Activated CD4-positive, alpha-beta memory T cell treated with anti-CD3 and anti-CD28 coated beads for 36 hours (primary cell): ENCODE measurements around the gene CRK. TPM values are rescaled to one million over a fixed set of nuclear protein-coding genes. Genes with fewer than 3 reads are reported as not detected.
"Not testable (repeated sequence)": the region's sequence is repeated elsewhere in the genome, so short reads cannot be mapped to it uniquely, and the experiment has no call there.

Experiments
- CTCF ChIA-PET: fragments of 350-600 bp; sonication (Branson Sonifier 250); formaldehyde crosslinking; loops from one replicate; lab custom pipeline; 2021; ENCODE audit warnings: antibody characterized with exemption, inconsistent platforms; lab: Charles Lee
- POLR2A ChIA-PET: fragments of 350-600 bp; sonication (Branson Sonifier 250); formaldehyde crosslinking; loops from one replicate; lab custom pipeline; 2021; ENCODE audit warnings: antibody characterized with exemption; lab: Charles Lee
- DNase-seq: peaks from one replicate; pipeline ENCODE4 v3.0.0-alpha.2; 2020
- H3K27ac Mint-ChIP-seq: one replicate; pipeline ENCODE4 v1.8.0; 2021; ENCODE audit warnings: mixed read lengths
- H3K27me3 Mint-ChIP-seq: one replicate; pipeline ENCODE4 v1.8.0; 2021; ENCODE audit warnings: mixed read lengths
- H3K36me3 Mint-ChIP-seq: one replicate; pipeline ENCODE4 v1.8.0; 2021; ENCODE audit warnings: mixed read lengths
- H3K4me1 Mint-ChIP-seq: one replicate; pipeline ENCODE4 v1.8.0; 2021; ENCODE audit warnings: low read depth, mixed read lengths
- H3K4me3 Mint-ChIP-seq: one replicate; pipeline ENCODE4 v1.8.0; 2021; ENCODE audit warnings: mild to moderate bottlenecking, mixed read lengths
- H3K9me3 Mint-ChIP-seq: one replicate; pipeline ENCODE4 v1.8.0; 2021; ENCODE audit warnings: mixed read lengths
- intact Hi-C: fragments of 100-400 bp; cut with micrococcal nuclease; formaldehyde crosslinking; loops from one replicate; pipeline ENCODE4 v1.15.1; 2023
- total RNA-seq, 2 experiments: library from RNA; stranded (reverse); gene quantifications; one replicate each; pipeline ENCODE4 v1.2.3, GENCODE V29; 2021

The CRK gene
- total RNA-seq, 2 experiments from 2014 or later: 14.1 to 17.8 TPM

DNA sequence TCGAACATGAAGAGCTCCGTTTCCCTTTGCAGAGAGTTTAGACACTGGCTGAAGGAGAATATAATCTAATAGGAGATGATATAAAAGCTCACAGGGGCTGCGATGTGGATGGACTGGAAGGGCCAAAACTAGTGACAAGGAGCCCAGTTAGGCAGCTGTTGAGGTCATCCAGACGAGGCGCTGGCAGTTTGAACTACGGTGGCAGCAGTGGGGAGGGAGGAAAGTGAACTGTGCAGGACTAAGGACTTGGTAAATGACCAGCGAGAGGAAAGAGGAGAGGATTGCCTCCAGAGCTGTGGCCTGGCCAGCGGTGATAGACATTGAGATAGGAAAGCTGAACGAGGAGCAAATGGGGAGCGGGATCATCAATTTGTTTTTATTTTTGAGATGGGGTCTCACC lies 41.4 kb downstream of the CRK start:
- peaks cover 3% of the 10 kb centered on the region for H3K36me3 Mint-ChIP-seq
- no peak overlapping the region for H3K27ac Mint-ChIP-seq
- DNase-seq: no peak
- intact Hi-C loops: no loop called here
- no peaks in the 10 kb centered on the region for H3K4me1 Mint-ChIP-seq
- no peak overlapping the region for H3K4me3 Mint-ChIP-seq
- ChIA-PET POLR2A (no interaction called here), CTCF (interaction anchor here (1.2 kb wide), 1 partner anchor 50 kb away, joined by 3 read pairs; no protein-coding TSS in a partner anchor)
- no peaks in the 10 kb centered on the region for H3K27me3 Mint-ChIP-seq
- H3K9me3 Mint-ChIP-seq: no peaks in the 10 kb centered on the region

DNA sequence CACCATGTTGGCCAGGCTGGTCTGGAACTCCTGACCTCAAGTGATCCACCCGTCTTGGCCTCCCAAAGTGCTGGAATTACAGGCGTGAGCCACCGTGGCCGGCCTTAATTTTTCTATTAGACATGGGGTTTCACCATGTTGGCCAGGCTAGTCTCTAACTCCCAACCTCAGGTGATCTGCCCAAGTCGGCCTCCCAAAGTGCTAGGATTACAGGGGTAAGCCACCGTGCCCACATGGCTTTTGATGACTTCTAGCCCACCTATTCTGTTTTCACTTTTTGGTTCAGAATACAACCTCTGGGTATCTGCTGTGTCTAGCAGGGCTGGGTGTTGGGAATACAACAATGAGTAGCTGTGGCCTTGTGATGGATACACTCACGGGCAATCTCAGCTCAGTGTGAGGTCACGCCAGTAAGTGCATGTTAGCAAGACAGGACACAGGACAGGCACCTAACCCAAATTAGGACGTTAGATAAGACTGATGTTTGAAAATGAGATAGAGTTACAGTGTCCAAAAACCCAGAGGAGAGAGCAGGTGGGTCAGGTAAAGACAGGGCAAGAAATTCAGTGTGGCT lies 41.9 kb downstream of the CRK start:
- CTCF ChIA-PET: interaction anchor here (1.2 kb wide), 1 partner anchor 49 kb away, joined by 3 read pairs; no protein-coding TSS in a partner anchor
- no peaks in the 10 kb centered on the region for H3K4me1 Mint-ChIP-seq
- H3K36me3 Mint-ChIP-seq: peaks cover 3% of the 10 kb centered on the region
- DNase-seq: no peak
- intact Hi-C loops: no loop called here
- no peak overlapping the region for H3K27ac Mint-ChIP-seq
- no peaks in the 10 kb centered on the region for H3K27me3 Mint-ChIP-seq
- H3K9me3 Mint-ChIP-seq: no peaks in the 10 kb centered on the region
- POLR2A ChIA-PET: no interaction called here
- no peak overlapping the region for H3K4me3 Mint-ChIP-seq

DNA sequence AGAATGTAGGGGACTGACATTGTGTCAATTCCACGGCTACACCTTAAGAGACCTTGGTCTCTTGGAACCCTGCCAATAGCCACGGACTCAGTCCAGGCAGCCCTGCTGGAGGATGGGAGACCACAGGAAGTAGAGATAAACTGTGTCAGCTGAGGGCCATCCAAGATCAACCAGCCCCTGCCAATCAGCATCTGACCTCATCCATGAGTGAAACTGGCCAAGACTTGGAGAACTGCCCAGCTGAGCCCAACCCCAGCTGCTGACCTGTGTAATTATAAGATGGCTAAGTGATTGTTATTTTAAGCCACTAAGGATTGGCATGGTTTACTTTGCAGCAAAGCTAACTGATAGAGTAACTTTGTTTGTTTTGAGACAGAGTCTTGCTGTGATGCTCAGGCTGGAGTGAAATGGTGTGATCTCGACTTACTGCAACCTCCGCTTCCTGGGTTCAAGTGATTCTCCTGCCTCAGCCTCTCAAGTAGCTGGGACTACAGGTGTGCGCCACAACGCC lies 42.7 kb downstream of the CRK start:
- Mint-ChIP-seq H3K27ac (no peak overlapping the region), H3K27me3 (no peaks in the 10 kb centered on the region), H3K4me1 (no peaks in the 10 kb centered on the region), H3K4me3 (no peak overlapping the region), H3K9me3 (no peaks in the 10 kb centered on the region), H3K36me3 (peaks cover 3% of the 10 kb centered on the region)
- no peak for DNase-seq
- ChIA-PET CTCF (interaction anchor here (1.0 kb wide), 1 partner anchor 48 kb away, joined by 3 read pairs; no protein-coding TSS in a partner anchor), POLR2A (no interaction called here)
- intact Hi-C loops: no loop called here

DNA sequence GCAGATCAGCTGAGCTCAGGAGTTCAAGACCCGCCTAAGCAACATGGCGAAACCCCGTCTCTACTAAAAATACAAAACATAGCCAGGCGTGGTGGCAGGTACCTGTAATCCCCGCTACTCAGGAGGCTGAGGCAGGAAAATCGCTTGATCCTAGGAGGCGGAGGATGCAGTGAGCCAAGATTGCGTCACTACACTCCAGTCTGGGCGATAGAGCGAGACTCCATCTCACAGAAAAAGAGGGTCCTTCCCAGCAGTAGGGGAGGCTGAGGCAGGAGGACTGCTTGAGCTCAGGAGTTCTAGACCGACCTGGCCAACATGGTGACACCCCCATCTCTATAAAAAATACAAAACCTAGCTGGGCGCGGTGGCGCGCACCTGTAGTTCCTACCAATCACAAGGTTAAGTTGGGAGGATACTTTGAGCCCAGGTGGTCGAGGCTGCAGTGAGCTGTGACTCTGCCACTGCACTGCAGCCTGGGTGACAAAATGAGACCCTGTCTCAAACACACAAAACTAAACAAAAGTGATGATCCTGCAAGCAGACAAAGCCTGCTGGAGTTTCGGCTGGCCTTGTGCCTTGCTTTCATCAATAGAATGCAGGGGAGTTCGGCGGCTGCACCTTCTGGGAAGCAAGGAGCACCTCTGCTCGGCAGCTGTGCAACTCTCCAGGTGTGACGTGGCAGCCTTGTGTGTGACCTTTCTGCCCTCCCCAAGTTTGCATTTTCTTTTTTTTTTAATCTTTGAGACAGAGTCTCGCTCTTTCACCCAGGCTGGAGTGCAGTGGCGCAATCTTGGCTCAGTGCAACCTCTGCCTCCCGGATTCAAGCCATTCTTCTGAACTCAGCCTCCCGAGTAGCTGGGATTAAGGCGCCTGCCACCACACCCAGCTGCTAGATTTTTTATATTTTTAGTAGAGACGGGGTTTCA lies 43.6 kb downstream of the CRK start:
- CTCF ChIA-PET: interaction anchor here (1.0 kb wide), 1 partner anchor 47 kb away, joined by 3 read pairs; no protein-coding TSS in a partner anchor
- H3K4me3 Mint-ChIP-seq: no peak overlapping the region
- no peaks in the 10 kb centered on the region for H3K4me1 Mint-ChIP-seq
- DNase-seq: no peak
- no peaks in the 10 kb centered on the region for H3K9me3 Mint-ChIP-seq
- H3K36me3 Mint-ChIP-seq: no peaks in the 10 kb centered on the region
- no peaks in the 10 kb centered on the region for H3K27me3 Mint-ChIP-seq
- no peak overlapping the region for H3K27ac Mint-ChIP-seq
- intact Hi-C loops: no loop called here
- POLR2A ChIA-PET: no interaction called here

DNA sequence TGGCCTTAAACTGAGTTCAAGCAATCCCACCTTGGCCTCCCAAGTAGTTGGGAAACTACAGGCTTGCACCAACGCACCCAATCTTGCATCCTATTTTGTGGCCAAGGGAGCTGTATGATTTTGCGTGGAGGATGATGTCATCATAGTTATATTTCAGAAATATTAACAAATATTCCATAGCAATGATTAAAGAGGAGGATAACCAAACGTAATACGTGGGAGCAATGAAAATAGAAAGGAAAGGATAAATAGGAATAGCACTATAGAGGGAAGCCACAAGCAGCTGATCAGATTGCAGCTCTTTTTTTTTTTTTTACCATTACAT lies 53.8 kb downstream of the CRK start:
- ChIA-PET CTCF (interaction anchor here (3.9 kb wide), 1 partner anchor 37 kb away, joined by 21 read pairs; no protein-coding TSS in a partner anchor), POLR2A (no interaction called here)
- H3K4me3 Mint-ChIP-seq: no peak overlapping the region
- H3K36me3 Mint-ChIP-seq: peaks cover 24% of the 10 kb centered on the region
- H3K27me3 Mint-ChIP-seq: no peaks in the 10 kb centered on the region
- no peaks in the 10 kb centered on the region for H3K9me3 Mint-ChIP-seq
- intact Hi-C loops: no loop called here
- peaks cover 13% of the 10 kb centered on the region for H3K4me1 Mint-ChIP-seq
- no peak for DNase-seq
- no peak overlapping the region for H3K27ac Mint-ChIP-seq

DNA sequence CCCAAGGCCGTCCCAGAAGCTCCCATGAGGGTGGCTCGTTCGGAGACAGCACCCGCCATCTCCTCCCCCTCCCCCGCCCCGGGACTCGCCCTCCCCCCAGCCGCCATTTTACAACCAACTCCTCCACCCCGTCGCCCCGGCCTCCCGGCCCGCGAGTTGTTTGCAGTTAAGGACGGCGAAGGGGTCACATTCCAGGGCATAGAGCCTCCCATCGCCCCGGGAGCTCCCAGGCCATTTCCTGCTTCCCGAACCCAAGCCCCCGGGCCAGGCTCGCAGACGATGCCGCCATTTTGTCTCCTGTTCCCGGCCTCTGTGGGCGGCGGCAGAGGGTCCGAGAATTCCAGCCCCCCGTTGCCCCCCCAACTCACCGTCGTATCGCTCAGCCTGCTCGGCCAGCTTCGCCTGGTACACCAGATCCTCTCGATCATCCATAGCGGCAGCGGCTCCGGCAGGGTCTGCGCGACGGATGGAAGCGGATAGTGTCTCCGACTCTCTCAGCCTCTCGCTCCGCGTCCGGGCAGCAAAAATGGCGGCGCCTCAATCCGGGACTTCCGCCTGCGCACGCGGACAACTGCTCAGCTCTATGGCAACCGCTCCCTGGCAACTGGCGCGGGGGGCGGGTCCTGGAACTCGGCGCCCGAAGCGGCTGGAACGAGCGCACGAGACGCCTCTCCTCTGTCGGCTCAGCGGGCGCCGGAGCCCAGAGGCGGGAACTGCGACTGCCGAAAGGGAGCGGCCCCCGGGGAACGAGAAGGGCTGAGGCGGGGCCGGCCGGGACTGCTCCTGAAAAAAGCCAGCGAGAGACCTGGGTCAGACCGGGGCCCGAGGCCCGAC lies 56.1 kb downstream of the CRK start, which contains the start of gene YWHAE:
Gene YWHAE (minus strand): TSS at position 544 of the 834 bp plus-strand sequence. CDS start 112 bp downstream, at position 432.
- peak within 1 kb of the TSS; percentile 99 for H3K4me3 Mint-ChIP-seq
- CTCF ChIA-PET: interaction anchor here (1.1 to 3.9 kb wide), 2 partner anchors 35 to 53 kb away, joined by 3 to 21 read pairs; no protein-coding TSS in a partner anchor
- H3K36me3 Mint-ChIP-seq: peaks cover 30% of the 10 kb centered on the region
- H3K27me3 Mint-ChIP-seq: no peaks in the 10 kb centered on the region
- POLR2A ChIA-PET: interaction anchor here (0.7 to 1.3 kb wide), 11 partner anchors 9 to 317 kb away, joined by 3 to 9 read pairs (median 4); partner anchors contain the start of gene CRK
- peaks cover 26% of the 10 kb centered on the region for H3K4me1 Mint-ChIP-seq
- DNase-seq: peak; percentile 98
- intact Hi-C loops: loop anchor here (1.0 to 2.0 kb wide), 3 partner anchors 19 to 57 kb away; partner anchors contain the start of gene CRK
- H3K9me3 Mint-ChIP-seq: no peaks in the 10 kb centered on the region
- peak within 1 kb of the TSS; percentile 100 for H3K27ac Mint-ChIP-seq

DNA sequence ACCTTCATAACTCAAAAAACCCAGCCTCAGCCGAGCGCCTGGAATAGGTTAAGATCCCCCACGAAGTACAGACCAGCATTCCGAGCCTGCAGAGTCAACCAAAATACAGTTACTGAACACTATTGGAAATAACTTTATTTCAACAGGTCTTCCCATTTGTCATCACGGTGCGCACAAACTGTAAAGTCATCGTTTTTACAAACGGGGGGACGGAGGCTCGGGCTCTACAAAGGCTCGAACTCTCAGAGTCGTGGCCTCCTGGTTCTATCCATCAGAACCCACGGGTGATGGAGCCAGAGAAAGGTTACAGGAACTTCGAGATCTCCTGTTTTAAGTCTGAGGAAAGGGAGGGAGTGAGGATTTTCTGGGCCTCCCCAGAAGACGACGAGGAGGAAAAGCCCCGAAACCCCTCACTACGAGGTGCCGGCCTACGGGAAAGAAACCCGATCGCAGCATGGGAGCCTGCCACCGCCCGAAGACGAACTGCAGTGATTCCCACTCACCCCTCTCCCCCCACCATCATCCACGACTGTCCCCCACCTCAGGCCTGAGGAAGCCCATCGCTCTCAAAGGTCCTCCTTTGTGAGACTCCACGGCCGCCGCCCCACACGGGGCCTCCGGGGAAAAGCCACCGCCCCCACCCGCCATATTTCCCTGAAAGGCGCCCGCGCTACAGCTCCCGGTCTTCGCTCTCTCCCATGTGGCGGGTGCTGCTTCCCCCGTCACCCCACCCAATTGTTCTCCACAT lies 56.9 kb downstream of the CRK start:
- peak; percentile 31 for DNase-seq
- peaks cover 33% of the 10 kb centered on the region for H3K36me3 Mint-ChIP-seq
- POLR2A ChIA-PET: interaction anchor here (1.1 to 1.3 kb wide), 4 partner anchors 10 to 57 kb away, joined by 3 to 5 read pairs (median 4); partner anchors contain the start of gene CRK

DNA sequence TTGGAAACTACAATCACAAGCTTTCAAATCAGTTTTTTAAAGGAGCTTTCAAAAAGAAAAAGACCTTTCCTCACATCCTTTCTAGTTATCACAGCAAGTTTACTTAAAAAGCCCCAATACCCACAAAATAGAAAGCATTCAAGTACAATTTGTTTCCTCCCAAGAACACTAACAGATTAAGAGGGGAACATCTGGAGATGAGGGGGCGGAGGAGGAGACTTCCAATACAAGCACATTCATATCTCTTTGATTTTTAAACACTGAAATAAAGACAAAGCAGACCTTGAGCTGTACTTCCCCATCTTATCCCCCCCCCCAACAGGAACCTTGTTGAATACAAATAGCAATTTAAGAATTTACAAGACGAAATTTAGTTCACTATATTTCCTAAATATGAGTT lies 58.0 kb downstream of the CRK start:
- peak overlapping the region; percentile 99 for H3K4me3 Mint-ChIP-seq
- H3K27me3 Mint-ChIP-seq: no peaks in the 10 kb centered on the region
- no peaks in the 10 kb centered on the region for H3K9me3 Mint-ChIP-seq
- no peak for DNase-seq
- CTCF ChIA-PET: interaction anchor here (0.7 to 3.5 kb wide), 6 partner anchors 21 to 232 kb away, joined by 3 to 42 read pairs (median 3); no protein-coding TSS in a partner anchor
- H3K36me3 Mint-ChIP-seq: peaks cover 37% of the 10 kb centered on the region
- intact Hi-C loops: loop anchor here (2.0 kb wide), 2 partner anchors 17 to 59 kb away; partner anchors contain the start of gene CRK
- peaks cover 43% of the 10 kb centered on the region for H3K4me1 Mint-ChIP-seq
- H3K27ac Mint-ChIP-seq: peak overlapping the region; percentile 100
- POLR2A ChIA-PET: interaction anchor here (1.2 to 2.0 kb wide), 2 partner anchors 32 to 319 kb away, joined by 3 to 9 read pairs; no protein-coding TSS in a partner anchor

More for the DNA sequence above, 56.9 kb downstream of the CRK start:
- Mint-ChIP-seq H3K4me3 (peak overlapping the region; percentile 99), H3K4me1 (peaks cover 32% of the 10 kb centered on the region), H3K27me3 (no peaks in the 10 kb centered on the region), H3K9me3 (no peaks in the 10 kb centered on the region), H3K27ac (peak overlapping the region; percentile 100)
- CTCF ChIA-PET: interaction anchor here (3.9 kb wide), 1 partner anchor 34 kb away, joined by 21 read pairs; no protein-coding TSS in a partner anchor
- intact Hi-C loops: loop anchor here (2.0 kb wide), 2 partner anchors 18 to 58 kb away; partner anchors contain the start of gene CRK

DNA sequence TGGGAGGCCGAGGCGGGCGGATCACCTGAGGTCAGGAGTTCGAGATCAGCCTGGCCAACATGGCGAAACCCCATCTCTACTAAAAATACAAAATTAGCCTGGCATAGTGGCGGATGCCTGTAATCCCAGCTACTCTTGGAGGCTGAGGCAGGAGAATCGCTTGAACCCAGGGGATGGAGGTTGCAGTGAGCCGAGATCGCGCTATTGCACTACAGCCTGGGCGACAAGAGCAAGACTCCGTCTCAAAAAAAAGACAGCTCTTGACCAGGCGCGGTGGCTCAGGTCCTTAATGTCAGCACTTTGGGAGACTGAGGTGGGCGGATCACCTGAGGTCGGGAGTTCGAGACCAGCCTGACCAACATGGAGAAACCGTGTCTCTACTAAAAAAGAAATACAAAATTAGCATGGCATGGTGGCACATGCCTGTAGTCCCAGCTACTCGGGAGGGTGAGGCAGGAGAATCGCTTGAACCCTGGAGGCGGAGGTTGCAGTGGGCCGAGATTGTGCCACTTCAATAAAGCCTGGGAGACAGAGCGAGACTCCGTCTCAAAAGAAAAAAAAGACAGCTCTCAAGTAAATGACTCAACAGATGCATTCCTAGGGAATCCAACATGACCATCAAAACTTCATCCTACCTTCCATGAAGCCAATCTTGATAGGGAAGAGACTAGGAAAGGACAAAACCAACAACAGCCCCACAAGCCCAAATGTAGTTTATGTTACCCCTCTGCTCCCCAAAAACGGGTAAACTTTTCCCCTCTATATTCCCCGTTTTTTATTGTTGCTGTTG lies 60.0 kb downstream of the CRK start:
- H3K9me3 Mint-ChIP-seq, intact Hi-C loops, DNase-seq, H3K4me3 Mint-ChIP-seq, H3K27me3 Mint-ChIP-seq: not testable (repeated sequence)
- ChIA-PET CTCF (interaction anchor here (0.5 to 3.5 kb wide), 2 partner anchors 31 to 137 kb away, joined by 3 to 42 read pairs; no protein-coding TSS in a partner anchor), POLR2A (interaction anchor here (1.1 to 2.0 kb wide), 3 partner anchors 9 to 34 kb away, joined by 3 to 9 read pairs (median 3); no protein-coding TSS in a partner anchor)
- Mint-ChIP-seq H3K27ac (peak overlapping the region; percentile 43), H3K36me3 (peaks cover 37% of the 10 kb centered on the region), H3K4me1 (peaks cover 58% of the 10 kb centered on the region)

DNA sequence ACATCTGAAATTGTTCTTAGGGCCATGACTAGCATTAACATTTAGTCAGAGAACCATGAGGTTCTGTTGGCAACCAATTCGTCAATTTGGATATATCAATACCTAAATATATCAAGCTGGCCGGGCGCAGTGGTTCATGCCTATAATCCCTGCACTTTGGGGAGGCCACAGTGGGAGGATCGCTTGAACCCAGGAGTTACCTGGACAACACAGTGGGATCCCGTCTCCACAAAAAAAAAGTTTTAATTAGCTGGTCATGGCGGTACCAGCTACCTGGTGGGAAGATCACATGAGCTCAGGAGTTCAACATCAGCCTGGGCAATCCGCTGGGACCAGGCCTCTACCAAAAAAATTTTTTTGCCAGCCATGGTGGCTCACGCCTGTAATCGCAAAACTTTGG lies 64.5 kb downstream of the CRK start:
- H3K27ac Mint-ChIP-seq: no peak overlapping the region
- H3K36me3 Mint-ChIP-seq: peaks cover 17% of the 10 kb centered on the region
- intact Hi-C loops: no loop called here
- no peaks in the 10 kb centered on the region for H3K27me3 Mint-ChIP-seq
- H3K9me3 Mint-ChIP-seq: no peaks in the 10 kb centered on the region
- no peak overlapping the region for H3K4me3 Mint-ChIP-seq
- POLR2A ChIA-PET: interaction anchor here (0.8 to 1.9 kb wide), 3 partner anchors 9 to 15 kb away, joined by 4 to 9 read pairs (median 6); partner anchors contain the start of gene YWHAE
- CTCF ChIA-PET: interaction anchor here (0.9 to 9.3 kb wide), 4 partner anchors 15 to 59 kb away, joined by 3 to 70 read pairs (median 4); no protein-coding TSS in a partner anchor
- H3K4me1 Mint-ChIP-seq: peaks cover 68% of the 10 kb centered on the region
- DNase-seq: no peak
